IMR-90 (cell line): ENCODE results near the gene ITFG2. TPM values are rescaled to one million over a fixed set of nuclear protein-coding genes. Genes with fewer than 3 reads are reported as not detected.

Experiments
- ATAC-seq: fragments of 200-7000 bp; cut with Tn5 transposase; 2 replicates; pipeline ENCODE4 v1.9.1; 2020; ENCODE audit warnings: low read depth, mild to moderate bottlenecking, moderate library complexity
- BruUV-seq: library from RNA; stranded (reverse); fragments of 400-500 nt; replicated peaks from 2 replicates; lab custom pipeline; 2021; lab: Mats Ljungman, UMichigan
- CTCF ChIA-PET: fragments of 300-600 bp; formaldehyde crosslinking; extraction: SDS; loops from one replicate; lab custom pipeline; 2021; ENCODE audit warnings: antibody characterized with exemption; lab: Yijun Ruan, JAX
- POLR2A ChIA-PET: fragments of 300-600 bp; sonication (Branson Sonifier 250); formaldehyde crosslinking; loops from one replicate; lab custom pipeline; 2022; ENCODE audit warnings: antibody characterized with exemption; ENCODE audit not compliant: unreplicated experiment; lab: Charles Lee
- DNase-seq: peaks from one replicate; pipeline ENCODE4 v3.0.0; 2013
- H2AFZ ChIP-seq: replicated peaks from 2 replicates; pipeline ENCODE3; 2013; ENCODE audit warnings: low read length, mild to moderate bottlenecking; ENCODE audit not compliant: poor library complexity
- H2AK5ac ChIP-seq: 2 replicates; pipeline ENCODE4 v1.6.1; 2013; ENCODE audit warnings: low read depth, low read length, inconsistent platforms
- H2AK9ac ChIP-seq: replicated peaks from 2 replicates; pipeline ENCODE3; 2013; ENCODE audit warnings: mild to moderate bottlenecking, low read depth, low read length, moderate library complexity; ENCODE audit not compliant: poor library complexity
- H2BK120ac ChIP-seq: 2 replicates; pipeline ENCODE4 v1.6.1; 2013; ENCODE audit warnings: low read depth, low read length, inconsistent platforms
- H2BK15ac ChIP-seq: 3 replicates; pipeline ENCODE4 v1.6.1; 2013; ENCODE audit warnings: low read depth, low read length, inconsistent platforms
- H2BK20ac ChIP-seq: 2 replicates; pipeline ENCODE4 v1.6.1; 2013; ENCODE audit warnings: low read depth, mild to moderate bottlenecking, inconsistent platforms, low read length, moderate library complexity
- H2BK5ac ChIP-seq: 2 replicates; pipeline ENCODE4 v1.6.1; 2013; ENCODE audit warnings: mild to moderate bottlenecking, low read depth, low read length, inconsistent platforms; ENCODE audit not compliant: poor library complexity, severe bottlenecking
- H3K14ac ChIP-seq: replicated peaks from 2 replicates; pipeline ENCODE4 v1.6.1; 2013; ENCODE audit warnings: low read depth, low read length, inconsistent platforms
- H3K18ac ChIP-seq: 2 replicates; pipeline ENCODE4 v1.6.1; 2013; ENCODE audit warnings: low read depth, low read length, control low read depth
- H3K23ac ChIP-seq: 2 replicates; pipeline ENCODE4 v1.6.1; 2013; ENCODE audit warnings: low read depth, low read length, inconsistent platforms
- H3K27ac ChIP-seq: 2 replicates; pipeline ENCODE4 v1.5.1; 2013; ENCODE audit warnings: mild to moderate bottlenecking, control low read depth, low read length; ENCODE audit not compliant: insufficient read depth
- H3K27me3 ChIP-seq: 2 replicates; pipeline ENCODE4 v1.6.1; 2013; ENCODE audit warnings: low read length; ENCODE audit not compliant: control insufficient read depth, insufficient read depth
- H3K36me3 ChIP-seq: 2 replicates; pipeline ENCODE4 v1.6.1; 2013; ENCODE audit warnings: low read length, mixed read lengths; ENCODE audit not compliant: control insufficient read depth, insufficient read depth
- H3K4ac ChIP-seq: 2 replicates; pipeline ENCODE4 v1.6.1; 2013; ENCODE audit warnings: low read depth, low read length, inconsistent platforms
- H3K4me1 ChIP-seq: 2 replicates; pipeline ENCODE4 v1.6.1; 2013; ENCODE audit warnings: low read length, mixed read lengths; ENCODE audit not compliant: control insufficient read depth, insufficient read depth
- H3K4me2 ChIP-seq: 2 replicates; pipeline ENCODE4 v1.6.1; 2013; ENCODE audit warnings: low read depth, mild to moderate bottlenecking, control low read depth, low read length, moderate library complexity
- H3K4me3 ChIP-seq: 2 replicates; pipeline ENCODE4 v1.5.1; 2013; ENCODE audit warnings: low read depth, mild to moderate bottlenecking, control low read depth, low read length, moderate library complexity; ENCODE audit not compliant: insufficient read depth
- H3K56ac ChIP-seq: 2 replicates; pipeline ENCODE4 v1.6.1; 2013; ENCODE audit warnings: low read length, inconsistent platforms; ENCODE audit not compliant: insufficient read depth; ENCODE audit errors: extremely low read depth
- H3K79me1 ChIP-seq, 2 experiments: 2 replicates each; pipeline ENCODE4 v1.6.1; 2013; ENCODE audit warnings: low read length in 2 of 2, inconsistent platforms in 1 of 2, low read depth in 1 of 2
- H3K9ac ChIP-seq: 2 replicates; pipeline ENCODE4 v1.6.1; 2013; ENCODE audit warnings: low read depth, low read length, control low read depth
- H3K9me1 ChIP-seq: 2 replicates; pipeline ENCODE4 v1.6.1; 2013; ENCODE audit warnings: low read length, inconsistent platforms; ENCODE audit not compliant: insufficient read depth
- H3K9me3 ChIP-seq: 2 replicates; pipeline ENCODE4 v1.6.1; 2013; ENCODE audit warnings: low read length; ENCODE audit not compliant: control insufficient read depth, insufficient read depth
- H4K20me1 ChIP-seq: 2 replicates; pipeline ENCODE4 v1.6.1; 2013; ENCODE audit warnings: low read length, inconsistent platforms; ENCODE audit not compliant: insufficient read depth
- H4K5ac ChIP-seq: 2 replicates; pipeline ENCODE4 v1.6.1; 2013; ENCODE audit warnings: mild to moderate bottlenecking, low read depth, low read length, control low read depth
- H4K8ac ChIP-seq, 2 experiments: 2 replicates each; pipeline ENCODE4 v1.6.1; 2013; ENCODE audit warnings: low read depth in 2 of 2, low read length in 2 of 2, control low read depth in 1 of 2, inconsistent platforms in 1 of 2
- H4K91ac ChIP-seq: 2 replicates; pipeline ENCODE4 v1.6.1; 2013; ENCODE audit warnings: low read depth, low read length, inconsistent platforms; ENCODE audit not compliant: insufficient read depth
- MAFK ChIP-seq: IDR thresholded peaks from 2 replicates; pipeline ENCODE4 v1.6.1; 2012; ENCODE audit warnings: low read depth, low read length, improper control_type of control experiment
- POLR2A ChIP-seq: IDR thresholded peaks from 2 replicates; pipeline ENCODE4 v1.6.1; 2012; ENCODE audit warnings: mild to moderate bottlenecking, low read depth, low read length
- WGBS, 2 experiments: methylation state at CpG; one replicate each; pipeline versions ENCODE4 v1.1.5 to v1.1.7; 2013; ENCODE audit warnings: missing lambda C conversion rate in 2 of 2; ENCODE audit not compliant: insufficient read length in 1 of 2; ENCODE audit errors: extremely low coverage in 2 of 2; 5-methylcytosine and 5-hydroxymethylcytosine counted together
- dilution Hi-C: fragments of 300-500 bp; cut with HindIII; formaldehyde crosslinking; loops from one replicate; pipeline ENCODE4 v1.14.3; 2018; ENCODE audit warnings: low sequenced_read_pairs; ENCODE audit not compliant: unreplicated experiment
- in situ Hi-C: fragments of 300-500 bp; cut with MboI; formaldehyde crosslinking; loops from 3 replicates; pipeline ENCODE4 v1.14.3; 2019; ENCODE audit warnings: low sequenced_read_pairs, inconsistent platforms, mixed read lengths
- intact Hi-C: fragments of 100-400 bp; cut with micrococcal nuclease; formaldehyde crosslinking; loops from 2 replicates; pipeline ENCODE4 v1.10.0; 2022
- polyA plus RNA-seq, 3 experiments: library from polyadenylated mRNA; depleted of rRNA; stranded (reverse); fragments of >200 nt; gene quantifications; 2 replicates each; pipeline ENCODE4 v1.2.3, GENCODE V29; 2012; ENCODE audit warnings: low replicate concordance in 1 of 3
- total RNA-seq: library from RNA; depleted of rRNA; stranded (reverse); fragments of >200 nt; gene quantifications from 2 replicates; pipeline ENCODE4 v1.2.3, GENCODE V29; 2012

Gene ITFG2
- total and polyA plus RNA-seq, 2 of the 4 experiments (the other 2 are of a cell fraction): 20.3 to 25.5 TPM

GRCh38 chr12:2856051-2856450 lies 43.6 kb downstream of the ITFG2 start:
- no TSS peak for BruUV-seq
- Histone ChIP-seq H3K4me2 (no peak overlapping the region), H2BK15ac (no peak overlapping the region), H3K9me1 (no peaks in the 10 kb centered on the region), H3K23ac (no peak overlapping the region), H2BK5ac (no peak overlapping the region), H3K4me3 (no peak overlapping the region), H3K14ac (no peak overlapping the region), H4K20me1 (no peaks in the 10 kb centered on the region), H3K56ac (no peak overlapping the region), H2BK120ac (no peak overlapping the region), H3K36me3 (peaks cover 6% of the 10 kb centered on the region), H3K4ac (no peak overlapping the region), H3K18ac (no peak overlapping the region), H3K9me3 (no peaks in the 10 kb centered on the region), H3K27me3 (no peaks in the 10 kb centered on the region), H2AK5ac (no peak overlapping the region), H3K9ac (no peak overlapping the region), H4K8ac (no peak overlapping the region), H4K91ac (no peak overlapping the region), H3K27ac (no peak overlapping the region), H3K4me1 (no peaks in the 10 kb centered on the region), H3K79me1 (no peaks in the 10 kb centered on the region), H2AK9ac (no peak overlapping the region), H2AFZ (no peak overlapping the region), H2BK20ac (no peak overlapping the region), H4K5ac (no peak overlapping the region)
- dilution Hi-C loops (no loop called here), intact Hi-C loops (no loop called here), in situ Hi-C loops (loop anchor here (10.0 kb wide), 1 partner anchor 179 kb away; no protein-coding TSS in a partner anchor)
- TF ChIP-seq MAFK (no peak), POLR2A (no peak)
- ChIA-PET CTCF (interaction anchor here (0.5 kb wide), 1 partner anchor 17 kb away, joined by 4 read pairs; no protein-coding TSS in a partner anchor), POLR2A (no interaction called here)
- DNase-seq: no peak
- WGBS, 2 experiments: no CpG with 5 or more reads among the region's 3 CpGs
- ATAC-seq: no peak
